CD14-positive monocyte (primary cell): ENCODE data around the gene UFSP1. TPM values are rescaled to one million over a fixed set of nuclear protein-coding genes. Genes with fewer than 3 reads are reported as not detected.

Source experiments
- DNase-seq, 3 donors: peaks; one replicate each; pipeline ENCODE4 v3.0.0-alpha.2; 2011 to 2022
- H2AFZ ChIP-seq: 2 replicates; pipeline ENCODE4 v1.6.0; 2012; ENCODE audit warnings: mild to moderate bottlenecking, low read depth, low read length, inconsistent platforms; ENCODE audit not compliant: insufficient read depth, poor library complexity, severe bottlenecking
- H3K27ac ChIP-seq, 2 donors: 1 replicate in 1 of 2; 2 replicates in 1 of 2; pipeline ENCODE4 v1.5.1; 2012 to 2013; ENCODE audit warnings: low read length in 2 of 2, control low read depth in 1 of 2, inconsistent platforms in 1 of 2, low read depth in 1 of 2, mild to moderate bottlenecking in 1 of 2
- H3K27me3 ChIP-seq, 2 donors: one replicate each; pipeline versions ENCODE4 v1.6.0 to v1.6.1; 2011 to 2013; ENCODE audit warnings: low read length in 2 of 2; ENCODE audit not compliant: control insufficient read depth in 2 of 2, insufficient read depth in 2 of 2
- H3K36me3 ChIP-seq, 2 donors: replicated peaks in 1 of 2; 1 replicate in 1 of 2; 2 replicates in 1 of 2; pipeline versions ENCODE4 v1.5.1 to v1.6.1; 2012 to 2013; ENCODE audit warnings: low read length in 2 of 2, control low read depth in 1 of 2, inconsistent platforms in 1 of 2, mild to moderate bottlenecking in 1 of 2; ENCODE audit not compliant: insufficient read depth in 2 of 2, control insufficient read depth in 1 of 2
- H3K4me1 ChIP-seq, 2 donors: 1 replicate in 1 of 2; 2 replicates in 1 of 2; pipeline versions ENCODE4 v1.5.1 to v1.6.1; 2012 to 2013; ENCODE audit warnings: low read length in 2 of 2, control low read depth in 1 of 2, inconsistent platforms in 1 of 2, mild to moderate bottlenecking in 1 of 2, moderate library complexity in 1 of 2; ENCODE audit not compliant: insufficient read depth in 2 of 2, control insufficient read depth in 1 of 2
- H3K4me2 ChIP-seq: replicated peaks from 2 replicates; pipeline ENCODE3; 2012; ENCODE audit warnings: low read length, moderate library complexity, mild to moderate bottlenecking; ENCODE audit not compliant: poor library complexity, severe bottlenecking; ENCODE audit errors: extremely low read depth
- H3K4me3 ChIP-seq, 3 experiments: fragments of 200-600 bp in 1 of 3; sonication (generic) in 1 of 3; replicated peaks in 1 of 3; 1 replicate in 2 of 3; 2 replicates in 1 of 3; pipeline ENCODE4 v1.5.1; 2011 to 2013; ENCODE audit warnings: low read length in 3 of 3, mild to moderate bottlenecking in 3 of 3, control low read depth in 2 of 3, low read depth in 2 of 3, inconsistent platforms in 1 of 3, moderate library complexity in 1 of 3
- H3K79me2 ChIP-seq: 2 replicates; pipeline ENCODE4 v1.6.0; 2012; ENCODE audit warnings: mild to moderate bottlenecking, control low read depth, inconsistent platforms, low read length, moderate library complexity; ENCODE audit not compliant: insufficient read depth
- H3K9ac ChIP-seq: 2 replicates; pipeline ENCODE4 v1.6.0; 2017; ENCODE audit warnings: low read length, mild to moderate bottlenecking; ENCODE audit not compliant: insufficient read depth, poor library complexity, severe bottlenecking
- H3K9me3 ChIP-seq, 2 donors: replicated peaks in 1 of 2; 1 replicate in 1 of 2; 2 replicates in 1 of 2; pipeline versions ENCODE4 v1.5.1 to v1.6.1; 2012 to 2013; ENCODE audit warnings: low read length in 2 of 2, control low read depth in 1 of 2; ENCODE audit not compliant: control insufficient read depth in 1 of 2, insufficient read depth in 1 of 2
- H4K20me1 ChIP-seq: 2 replicates; pipeline ENCODE4 v1.6.0; 2012; ENCODE audit warnings: mild to moderate bottlenecking, low read length, control low read depth, moderate library complexity; ENCODE audit not compliant: insufficient read depth
- H3K27ac Mint-ChIP-seq, 7 donors: one replicate each; pipeline ENCODE4 v1.8.0; 2020; ENCODE audit warnings: mild to moderate bottlenecking in 7 of 7, mixed read lengths in 7 of 7, moderate library complexity in 6 of 7, inconsistent platforms in 2 of 7
- H3K27me3 Mint-ChIP-seq, 3 donors: one replicate each; pipeline ENCODE4 v1.8.0; 2021 to 2022; ENCODE audit warnings: low read depth in 3 of 3, mild to moderate bottlenecking in 3 of 3, mixed read lengths in 3 of 3, moderate library complexity in 3 of 3, inconsistent platforms in 1 of 3
- H3K36me3 Mint-ChIP-seq, 2 donors: one replicate each; pipeline ENCODE4 v1.8.0; 2020; ENCODE audit warnings: mixed read lengths in 2 of 2, inconsistent platforms in 1 of 2, mild to moderate bottlenecking in 1 of 2
- H3K4me1 Mint-ChIP-seq: one replicate; pipeline ENCODE4 v1.8.0; 2020; ENCODE audit warnings: mild to moderate bottlenecking, mixed read lengths
- H3K4me3 Mint-ChIP-seq, 2 donors: one replicate each; pipeline ENCODE4 v1.8.0; 2020; ENCODE audit warnings: mild to moderate bottlenecking in 2 of 2, mixed read lengths in 2 of 2, moderate library complexity in 1 of 2
- H3K9me3 Mint-ChIP-seq, 7 donors: one replicate each; pipeline ENCODE4 v1.8.0; 2020 to 2022; ENCODE audit warnings: mixed read lengths in 7 of 7, mild to moderate bottlenecking in 6 of 7, moderate library complexity in 6 of 7, inconsistent platforms in 2 of 7
- WGBS: methylation state at CpG from one replicate; pipeline ENCODE4 v1.1.5; 2013; ENCODE audit warnings: missing lambda C conversion rate; ENCODE audit not compliant: insufficient coverage; 5-methylcytosine and 5-hydroxymethylcytosine counted together
- intact Hi-C, 2 donors: fragments of 100-400 bp; cut with micrococcal nuclease; formaldehyde crosslinking; loops; one replicate each; pipeline versions ENCODE4 v1.15.0 to v1.15.1; 2023
- polyA plus RNA-seq, 3 donors: library from polyadenylated mRNA; depleted of rRNA in 1 of 3; unstranded in 2 of 3; stranded (reverse) in 1 of 3; fragments of 300-500 nt in 2 of 3; fragments of >200 nt in 1 of 3; fragmentation: Illumina TruSeq in 2 of 3; gene quantifications; 1 replicate in 2 of 3; 2 replicates in 1 of 3; pipeline ENCODE4 v1.2.3, GENCODE V29; 2012 to 2021
- TF ChIP-seq, protein P1 (sequence below): fragments of 200-600 bp; IDR thresholded peaks from one replicate; pipeline ENCODE4 v1.8.0; 2022; ENCODE audit warnings: antibody characterized with exemption, mild to moderate bottlenecking

Gene UFSP1
- polyA plus RNA-seq, 3 donors, result 0.57 to 0.76 (median 0.57) TPM

DNA sequence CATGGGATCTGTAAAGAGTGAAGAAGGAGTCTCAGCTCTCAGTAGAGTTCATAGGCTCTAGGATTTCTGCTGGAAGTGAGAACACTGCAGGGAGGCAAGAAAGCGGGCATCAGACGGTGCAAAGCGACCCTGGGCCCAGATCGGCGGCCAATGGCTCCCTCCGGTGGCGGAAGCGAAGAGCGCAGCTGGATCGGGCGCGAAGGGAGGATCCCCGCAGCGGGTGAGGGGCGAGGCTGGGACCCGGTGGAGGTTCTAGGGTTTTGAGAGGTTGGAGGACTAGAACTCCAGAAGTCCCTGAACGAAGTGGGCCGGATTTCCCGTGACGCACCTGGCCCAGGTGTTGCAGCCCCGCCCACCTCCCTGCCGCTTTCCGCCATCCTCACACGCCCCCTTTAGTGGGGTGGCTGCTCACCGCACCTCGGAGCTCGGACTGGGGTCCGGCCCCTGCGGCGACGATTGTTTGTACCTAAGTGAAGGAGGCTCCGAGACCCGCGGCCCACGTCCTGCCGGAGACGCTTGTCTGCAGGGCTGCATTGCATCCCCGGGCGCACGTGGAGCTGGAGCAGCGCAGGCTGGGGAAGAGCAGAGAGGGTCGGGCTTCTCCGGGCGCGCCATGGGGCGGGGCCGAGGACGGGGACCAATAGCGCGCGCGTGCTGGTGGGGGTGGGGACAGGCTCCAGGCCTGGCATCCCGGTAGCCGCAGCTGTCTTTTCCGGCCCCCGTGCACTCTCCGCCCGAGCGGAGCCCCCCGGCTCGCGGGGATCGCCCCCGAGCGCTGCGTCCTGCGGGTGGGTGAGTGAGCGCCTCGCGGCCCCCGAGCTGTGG is 37.3 kb downstream of the UFSP1 start, which contains the start of gene SLC12A9:
Gene SLC12A9, plus strand, starts transcription at position 666 of the 825 bp plus-strand sequence. CDS start 1,485 bp downstream, outside the sequence.
- peak within 1 kb of the TSS; percentile 85 to 94 (median 92) for H3K27ac Mint-ChIP-seq
- Histone ChIP-seq H4K20me1 (peaks cover 51% of the 10 kb centered on the region), H3K27me3 (peaks cover 0 to 2% of the 10 kb centered on the region in 2 donors), H3K4me2 (peak within 1 kb of the TSS; percentile 89), H3K79me2 (peaks cover 53% of the 10 kb centered on the region), H3K9me3 (no peaks in the 10 kb centered on the region), H3K9ac (peak within 1 kb of the TSS; percentile 70), H3K4me3 (peak within 1 kb of the TSS; percentile 53 to 99 (median 69)), H3K36me3 (peaks cover 21 to 31% of the 10 kb centered on the region in 2 donors), H3K4me1 (peaks cover 25 to 41% of the 10 kb centered on the region in 2 donors), H3K27ac (peak within 1 kb of the TSS; percentile 48 to 84), H2AFZ (peak within 1 kb of the TSS; percentile 78)
- H3K27me3 Mint-ChIP-seq, result peaks cover 0 to 3% (median 0%) of the 10 kb centered on the region in 3 donors
- WGBS, result under 1% methylated on average over 57 of the region's 71 CpGs
- intact Hi-C loops, result loop anchor here (2.0 to 10.0 kb wide), 4 partner anchors 53 to 155 kb away; partner anchors contain the start of genes EPO (in 1 of the 2) and POP7 (in 1 of the 2)
- peaks cover 38% of the 10 kb centered on the region for H3K4me1 Mint-ChIP-seq
- peak; percentile 58 to 79 (median 64) for DNase-seq
- peak within 1 kb of the TSS; percentile 94 to 96 for H3K4me3 Mint-ChIP-seq
- peaks cover 21 to 35% of the 10 kb centered on the region in 2 donors for H3K36me3 Mint-ChIP-seq
- TF ChIP-seq, protein P1, sequence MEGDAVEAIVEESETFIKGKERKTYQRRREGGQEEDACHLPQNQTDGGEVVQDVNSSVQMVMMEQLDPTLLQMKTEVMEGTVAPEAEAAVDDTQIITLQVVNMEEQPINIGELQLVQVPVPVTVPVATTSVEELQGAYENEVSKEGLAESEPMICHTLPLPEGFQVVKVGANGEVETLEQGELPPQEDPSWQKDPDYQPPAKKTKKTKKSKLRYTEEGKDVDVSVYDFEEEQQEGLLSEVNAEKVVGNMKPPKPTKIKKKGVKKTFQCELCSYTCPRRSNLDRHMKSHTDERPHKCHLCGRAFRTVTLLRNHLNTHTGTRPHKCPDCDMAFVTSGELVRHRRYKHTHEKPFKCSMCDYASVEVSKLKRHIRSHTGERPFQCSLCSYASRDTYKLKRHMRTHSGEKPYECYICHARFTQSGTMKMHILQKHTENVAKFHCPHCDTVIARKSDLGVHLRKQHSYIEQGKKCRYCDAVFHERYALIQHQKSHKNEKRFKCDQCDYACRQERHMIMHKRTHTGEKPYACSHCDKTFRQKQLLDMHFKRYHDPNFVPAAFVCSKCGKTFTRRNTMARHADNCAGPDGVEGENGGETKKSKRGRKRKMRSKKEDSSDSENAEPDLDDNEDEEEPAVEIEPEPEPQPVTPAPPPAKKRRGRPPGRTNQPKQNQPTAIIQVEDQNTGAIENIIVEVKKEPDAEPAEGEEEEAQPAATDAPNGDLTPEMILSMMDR, result peak; percentile 96
- no peaks in the 10 kb centered on the region for H3K9me3 Mint-ChIP-seq

- H3K27ac ChIP-seq, result no peak overlapping the region
- no peak overlapping the region for H3K27ac Mint-ChIP-seq
- no peak for DNase-seq
Observed at GRCh38 chr7:100847360-100847759, 42.2 kb downstream of the UFSP1 start.

More at GRCh38 chr7:100847360-100847759, 42.2 kb downstream of the UFSP1 start:
- Histone ChIP-seq H3K4me3 (no peak overlapping the region), H3K36me3 (no peaks in the 10 kb centered on the region), H3K27me3 (peaks cover 0 to 2% of the 10 kb centered on the region in 2 donors), H3K79me2 (peaks cover 5% of the 10 kb centered on the region), H2AFZ (no peak overlapping the region), H3K9ac (no peak overlapping the region), H4K20me1 (peaks cover 3% of the 10 kb centered on the region), H3K4me2 (no peak overlapping the region), H3K9me3 (no peaks in the 10 kb centered on the region), H3K4me1 (peaks cover 7 to 8% of the 10 kb centered on the region in 2 donors)
- Mint-ChIP-seq H3K36me3 (no peaks in the 10 kb centered on the region), H3K9me3 (no peaks in the 10 kb centered on the region), H3K4me1 (peaks cover 7% of the 10 kb centered on the region), H3K4me3 (no peak overlapping the region), H3K27me3 (peaks cover 0 to 8% (median 0%) of the 10 kb centered on the region in 3 donors)
- TF ChIP-seq, protein P1, result no peak
- intact Hi-C loops, result no loop called here
- WGBS, result 100% methylated on average over 3 of the region's 4 CpGs
